ENCODE data around the gene ECM1.

ECM1 gene

DNA sequence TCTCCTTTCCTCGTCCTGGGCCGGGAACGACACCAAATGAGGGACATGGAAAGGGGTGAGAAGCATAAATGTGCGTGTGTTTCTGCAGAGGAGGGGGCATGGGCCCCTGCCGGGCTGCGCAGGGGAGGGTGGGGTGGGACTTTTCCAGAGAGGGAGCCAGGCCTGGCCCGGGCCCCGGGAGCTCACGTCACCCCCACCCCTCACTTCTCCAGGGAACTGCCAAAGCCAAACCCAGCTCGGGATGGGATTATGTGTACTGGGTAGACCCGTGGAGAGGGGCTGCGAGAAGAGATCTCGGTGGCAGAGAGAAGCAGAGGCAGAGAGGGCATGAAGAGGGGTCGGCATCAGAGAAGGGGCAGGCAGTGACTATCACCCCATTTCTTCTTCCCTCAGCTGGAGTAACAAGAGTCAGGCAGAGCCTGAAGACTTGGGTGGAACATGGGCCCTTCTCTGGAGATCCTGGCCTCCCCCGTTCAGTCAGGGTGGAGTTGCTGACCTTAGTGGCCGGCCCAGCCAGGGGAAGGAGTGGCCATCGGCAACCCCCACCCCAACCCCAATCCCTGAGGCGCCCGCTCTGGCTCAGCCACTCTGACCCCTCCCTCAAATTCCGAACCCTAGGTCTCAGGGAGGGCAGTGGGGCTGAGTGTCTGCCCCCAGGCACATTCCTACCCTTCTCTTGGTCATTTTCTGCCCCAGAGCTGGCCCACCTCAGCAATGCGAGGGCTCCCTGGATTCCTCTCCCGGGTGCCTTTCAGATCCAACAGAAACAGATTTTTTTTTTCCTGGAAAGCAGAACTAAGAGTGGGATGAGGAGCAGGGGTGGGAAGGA, 42.5 kb downstream of the ECM1 start:
- no peak overlapping the region for H3K4me3 ChIP-seq (ENCODE audit: low read length in 2 of 2)
- H3K9ac ChIP-seq (ENCODE audit: low read depth, low read length, poor library complexity), result peak overlapping the region; percentile 10
- H3K79me1 ChIP-seq (ENCODE audit: low read depth, low read length), result peaks cover 1% of the 10 kb centered on the region
- no peak overlapping the region for H3K18ac ChIP-seq (ENCODE audit: low read length)
- no peak overlapping the region for H3K14ac ChIP-seq (ENCODE audit: low read length)
- H3K4me1 ChIP-seq (ENCODE audit: control insufficient read depth in 2 of 2, insufficient read depth in 1 of 2, low read depth in 1 of 2, low read length in 2 of 2), result peaks cover 9 to 12% of the 10 kb centered on the region in 2 donors
- no peak overlapping the region for H2BK120ac ChIP-seq (ENCODE audit: low read depth, low read length)
- H3K4ac ChIP-seq (ENCODE audit: low read length), result no peak overlapping the region
- no peak overlapping the region for H4K8ac ChIP-seq (ENCODE audit: low read depth, low read length)
- no peak overlapping the region for H2AFZ ChIP-seq (ENCODE audit: low read length)
- no CpG with 5 or more reads among the region's 22 CpGs for WGBS, 2 donors (ENCODE audit: extremely low coverage in 2 of 2, insufficient read length in 2 of 2, insufficient replicate concordance in 1 of 2)
- no peak overlapping the region for H2BK15ac ChIP-seq (ENCODE audit: low read length)
- no peak overlapping the region for H2AK5ac ChIP-seq (ENCODE audit: low read depth, low read length)
- no peak overlapping the region for H4K91ac ChIP-seq (ENCODE audit: low read depth, low read length, poor library complexity)
- H3K9me3 ChIP-seq (replicated peaks in 1 of 2; ENCODE audit: control insufficient read depth in 2 of 2, insufficient read depth in 1 of 2, low read depth in 1 of 2, low read length in 2 of 2), result no peaks in the 10 kb centered on the region
- DNase-seq (ENCODE audit: low spot score), result no peak
- H3K23ac ChIP-seq (ENCODE audit: low read depth, low read length, poor library complexity), result no peak overlapping the region
- H3K4me2 ChIP-seq (ENCODE audit: insufficient read depth, low read length, poor library complexity, severe bottlenecking), result no peak overlapping the region
- H3K27me3 ChIP-seq (ENCODE audit: control insufficient read depth in 3 of 3, insufficient read depth in 3 of 3, low read depth in 1 of 3, low read length in 3 of 3), result peaks cover 0 to 18% (median 0%) of the 10 kb centered on the region in 3 experiments
- no peaks in the 10 kb centered on the region for H3K36me3 ChIP-seq (replicated peaks in 1 of 2; ENCODE audit: control insufficient read depth in 2 of 2, insufficient read depth in 2 of 2, low read length in 2 of 2)
- H2BK12ac ChIP-seq (ENCODE audit: low read length), result no peak overlapping the region
- H2BK5ac ChIP-seq (ENCODE audit: low read length), result no peak overlapping the region
- H3K27ac ChIP-seq (replicated peaks; ENCODE audit: low read length), result no peak overlapping the region

DNA sequence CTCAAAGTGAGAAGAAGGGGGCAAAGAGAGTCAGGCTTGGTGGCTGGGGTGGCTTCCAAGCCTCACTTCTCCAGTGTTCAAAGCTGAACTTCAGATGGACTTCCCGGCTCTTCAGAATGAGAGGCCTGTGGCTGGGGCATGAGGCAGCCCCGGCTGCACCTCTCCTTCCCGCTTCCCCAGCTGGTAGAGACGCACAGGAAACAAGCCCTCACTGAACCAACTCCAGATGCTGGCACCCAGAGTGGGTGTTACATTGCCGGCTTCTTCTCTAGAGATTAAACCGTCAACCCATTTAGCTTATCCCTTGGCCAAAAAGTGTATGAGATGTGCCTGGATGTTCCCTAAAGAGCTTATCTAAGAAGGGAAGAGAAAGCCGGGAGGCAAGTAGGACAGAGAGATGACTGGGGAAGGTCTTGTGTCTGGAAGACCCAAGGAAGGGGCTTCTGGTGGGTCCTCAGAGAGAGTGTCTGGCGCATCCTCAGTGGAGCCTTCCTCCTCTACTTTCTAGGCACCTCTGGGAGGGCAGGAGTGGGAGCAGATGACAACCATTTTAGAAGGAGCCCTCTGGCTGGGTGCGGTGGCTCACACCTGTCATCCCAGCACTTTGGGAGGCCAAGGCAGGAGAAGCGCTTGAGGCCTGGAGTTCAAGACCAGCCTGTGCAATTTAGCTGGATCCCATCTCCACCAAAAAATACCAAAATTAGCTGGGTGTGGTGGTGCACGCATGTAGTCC, 43.3 kb downstream of the ECM1 start:
- no peak overlapping the region for H3K27ac ChIP-seq (replicated peaks; ENCODE audit: low read length)
- no peak overlapping the region for H3K4me2 ChIP-seq (ENCODE audit: insufficient read depth, low read length, poor library complexity, severe bottlenecking)
- H3K4me1 ChIP-seq (ENCODE audit: control insufficient read depth in 2 of 2, insufficient read depth in 1 of 2, low read depth in 1 of 2, low read length in 2 of 2), result peaks cover 12 to 13% of the 10 kb centered on the region in 2 donors
- no peak overlapping the region for H2BK120ac ChIP-seq (ENCODE audit: low read depth, low read length)
- H3K4me3 ChIP-seq (ENCODE audit: low read length in 2 of 2), result no peak overlapping the region
- H3K9me3 ChIP-seq (replicated peaks in 1 of 2; ENCODE audit: control insufficient read depth in 2 of 2, insufficient read depth in 1 of 2, low read depth in 1 of 2, low read length in 2 of 2), result peaks cover 0 to 2% of the 10 kb centered on the region in 2 donors
- H3K23ac ChIP-seq (ENCODE audit: low read depth, low read length, poor library complexity), result no peak overlapping the region
- H2AK5ac ChIP-seq (ENCODE audit: low read depth, low read length), result no peak overlapping the region
- H3K36me3 ChIP-seq (replicated peaks in 1 of 2; ENCODE audit: control insufficient read depth in 2 of 2, insufficient read depth in 2 of 2, low read length in 2 of 2), result peaks cover 0 to 4% of the 10 kb centered on the region in 2 donors
- no CpG with 5 or more reads among the region's 11 CpGs for WGBS, 2 donors (ENCODE audit: extremely low coverage in 2 of 2, insufficient read length in 2 of 2, insufficient replicate concordance in 1 of 2)
- DNase-seq (ENCODE audit: low spot score), result no peak
- H3K4ac ChIP-seq (ENCODE audit: low read length), result no peak overlapping the region
- H2BK5ac ChIP-seq (ENCODE audit: low read length), result no peak overlapping the region
- no peak overlapping the region for H3K9ac ChIP-seq (ENCODE audit: low read depth, low read length, poor library complexity)
- H3K18ac ChIP-seq (ENCODE audit: low read length), result no peak overlapping the region
- H4K91ac ChIP-seq (ENCODE audit: low read depth, low read length, poor library complexity), result no peak overlapping the region
- no peak overlapping the region for H2BK15ac ChIP-seq (ENCODE audit: low read length)
- H2BK12ac ChIP-seq (ENCODE audit: low read length), result no peak overlapping the region
- H2AFZ ChIP-seq (ENCODE audit: low read length), result no peak overlapping the region
- no peak overlapping the region for H3K14ac ChIP-seq (ENCODE audit: low read length)
- peaks cover 0 to 18% (median 0%) of the 10 kb centered on the region in 3 experiments for H3K27me3 ChIP-seq (ENCODE audit: control insufficient read depth in 3 of 3, insufficient read depth in 3 of 3, low read depth in 1 of 3, low read length in 3 of 3)
- H3K79me1 ChIP-seq (ENCODE audit: low read depth, low read length), result peaks cover 5% of the 10 kb centered on the region
- H4K8ac ChIP-seq (ENCODE audit: low read depth, low read length), result no peak overlapping the region

GRCh38 chr1:150551784-150552127, 43.8 kb downstream of the ECM1 start:
- Histone ChIP-seq H4K91ac (ENCODE audit: low read depth, low read length, poor library complexity) (no peak overlapping the region), H3K4me1 (ENCODE audit: control insufficient read depth in 2 of 2, insufficient read depth in 1 of 2, low read depth in 1 of 2, low read length in 2 of 2) (peaks cover 12 to 16% of the 10 kb centered on the region in 2 donors), H2BK12ac (ENCODE audit: low read length) (no peak overlapping the region), H2BK5ac (ENCODE audit: low read length) (peak overlapping the region; percentile 10), H3K9ac (ENCODE audit: low read depth, low read length, poor library complexity) (no peak overlapping the region), H2AFZ (ENCODE audit: low read length) (no peak overlapping the region), H3K23ac (ENCODE audit: low read depth, low read length, poor library complexity) (peak overlapping the region; percentile 38), H3K14ac (ENCODE audit: low read length) (peak overlapping the region; percentile 11), H3K9me3 (replicated peaks in 1 of 2; ENCODE audit: control insufficient read depth in 2 of 2, insufficient read depth in 1 of 2, low read depth in 1 of 2, low read length in 2 of 2) (peaks cover 0 to 2% of the 10 kb centered on the region in 2 donors), H2BK15ac (ENCODE audit: low read length) (no peak overlapping the region), H4K8ac (ENCODE audit: low read depth, low read length) (no peak overlapping the region), H2BK120ac (ENCODE audit: low read depth, low read length) (no peak overlapping the region), H3K36me3 (replicated peaks in 1 of 2; ENCODE audit: control insufficient read depth in 2 of 2, insufficient read depth in 2 of 2, low read length in 2 of 2) (peaks cover 0 to 4% of the 10 kb centered on the region in 2 donors), H3K4me2 (ENCODE audit: insufficient read depth, low read length, poor library complexity, severe bottlenecking) (no peak overlapping the region), H3K18ac (ENCODE audit: low read length) (peak overlapping the region; percentile 15), H3K27ac (replicated peaks; ENCODE audit: low read length) (no peak overlapping the region), H2AK5ac (ENCODE audit: low read depth, low read length) (no peak overlapping the region), H3K4me3 (ENCODE audit: low read length in 2 of 2) (no peak overlapping the region), H3K4ac (ENCODE audit: low read length) (peak overlapping the region; percentile 4), H3K79me1 (ENCODE audit: low read depth, low read length) (peaks cover 5% of the 10 kb centered on the region), H3K27me3 (ENCODE audit: control insufficient read depth in 3 of 3, insufficient read depth in 3 of 3, low read depth in 1 of 3, low read length in 3 of 3) (peaks cover 0 to 18% (median 0%) of the 10 kb centered on the region in 3 experiments)
- no CpG with 5 or more reads among the region's 1 CpG for WGBS, 2 donors (ENCODE audit: extremely low coverage in 2 of 2, insufficient read length in 2 of 2, insufficient replicate concordance in 1 of 2)
- no peak for DNase-seq (ENCODE audit: low spot score)

Data from neuronal stem cell (in vitro differentiated cells).